ENCODE data around the gene RRM2.
A peak's percentile ranks its signal among the peaks of the same experiment; 100 is the strongest.

RRM2 gene

GRCh38 chr2:10122500-10123280 is at the start of gene RRM2:
Gene RRM2 (plus strand): TSS chr2:10122739. CDS start chr2:10122799, 60 bp downstream.
- peak; percentile 96 for DNase-seq (ENCODE audit: low read depth)

DNA sequence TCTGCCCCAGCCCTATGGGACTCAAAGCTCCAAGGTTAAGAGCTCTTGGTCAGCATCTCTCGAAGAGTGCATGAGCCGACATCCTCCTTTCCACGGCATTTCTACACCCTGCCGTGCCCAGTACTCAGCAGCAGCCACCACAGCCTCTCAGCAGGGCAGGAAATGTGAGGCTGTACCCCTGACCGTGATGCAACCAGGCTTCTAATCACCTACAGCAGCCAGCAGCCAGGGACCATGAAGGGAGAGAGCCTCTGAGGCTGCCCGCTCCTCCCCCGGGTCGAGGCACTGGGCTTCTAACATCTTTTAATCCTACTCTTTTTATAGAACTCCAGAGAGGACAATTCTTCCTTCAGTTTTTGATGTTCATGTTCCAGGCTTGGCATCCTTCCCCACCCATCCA is 48.8 kb upstream of the RRM2 start:
- no peak for DNase-seq (ENCODE audit: low read depth)

DNA sequence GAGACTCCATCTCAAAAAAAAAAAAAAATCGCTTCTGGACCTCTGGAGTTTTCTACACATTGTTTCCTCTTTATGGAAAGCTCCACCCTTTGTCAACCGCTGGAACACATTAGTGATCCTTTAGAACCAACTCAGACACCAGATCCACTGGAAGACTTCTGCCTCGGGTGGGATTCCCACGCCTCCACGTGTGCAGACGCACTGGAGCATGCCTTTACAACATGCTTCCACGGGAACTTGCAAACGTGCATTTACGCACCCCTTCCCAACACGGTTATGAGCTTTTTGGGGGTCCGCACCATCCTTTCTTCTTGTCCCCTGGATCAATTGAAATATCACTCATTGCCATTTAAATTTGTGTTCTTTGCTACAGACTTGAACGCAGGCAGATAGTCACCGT is 47.4 kb upstream of the RRM2 start:
- DNase-seq (ENCODE audit: low read depth): no peak

GRCh38 chr2:10075571-10076209 is 46.8 kb upstream of the RRM2 start:
- no peak for DNase-seq (ENCODE audit: low read depth)

DNA sequence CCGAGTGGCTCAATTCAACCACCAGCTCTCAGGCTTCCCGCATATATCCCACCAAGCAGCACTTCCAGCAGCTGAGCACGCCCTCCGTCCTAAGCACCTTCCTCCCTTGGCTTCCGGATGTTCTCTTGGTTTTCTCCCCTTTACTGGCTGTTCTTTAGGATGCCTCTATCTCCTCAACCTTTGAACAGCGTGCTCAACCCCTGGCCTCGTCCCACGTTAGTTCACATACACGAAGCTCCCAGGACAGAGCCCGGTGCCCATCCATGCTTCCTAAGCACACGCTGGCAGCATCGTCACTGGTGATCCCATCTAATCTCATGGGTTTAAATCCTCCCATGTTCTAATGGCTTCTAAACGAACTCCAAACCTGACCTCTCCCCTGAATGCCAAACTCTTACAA is 46.0 kb upstream of the RRM2 start:
- no peak for DNase-seq (ENCODE audit: low read depth)

GRCh38 chr2:10076988-10077527 is 45.5 kb upstream of the RRM2 start:
- DNase-seq (ENCODE audit: low read depth): no peak

DNA sequence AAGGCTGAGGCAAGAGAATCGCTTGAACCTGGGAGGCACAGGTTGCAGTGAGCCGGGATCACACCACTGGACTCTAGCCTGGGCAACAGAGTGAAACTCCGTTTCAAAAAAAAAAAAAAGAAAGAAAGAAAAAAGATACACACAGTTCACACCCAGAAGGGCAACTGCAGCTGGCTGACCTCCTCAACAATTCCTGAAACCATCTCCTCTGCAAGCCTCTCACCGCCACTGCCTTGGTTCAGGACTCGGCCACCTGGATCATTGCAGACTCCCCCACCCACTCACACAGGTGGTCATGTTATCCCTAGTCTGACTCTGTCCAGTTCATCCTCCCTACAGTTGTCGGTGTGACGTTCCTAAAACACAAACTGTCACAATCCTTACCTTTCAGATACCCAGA is 44.5 kb upstream of the RRM2 start:
- DNase-seq (ENCODE audit: low read depth): no peak

GRCh38 chr2:10078704-10079265 is 43.8 kb upstream of the RRM2 start:
- no peak for DNase-seq (ENCODE audit: low read depth)

DNA sequence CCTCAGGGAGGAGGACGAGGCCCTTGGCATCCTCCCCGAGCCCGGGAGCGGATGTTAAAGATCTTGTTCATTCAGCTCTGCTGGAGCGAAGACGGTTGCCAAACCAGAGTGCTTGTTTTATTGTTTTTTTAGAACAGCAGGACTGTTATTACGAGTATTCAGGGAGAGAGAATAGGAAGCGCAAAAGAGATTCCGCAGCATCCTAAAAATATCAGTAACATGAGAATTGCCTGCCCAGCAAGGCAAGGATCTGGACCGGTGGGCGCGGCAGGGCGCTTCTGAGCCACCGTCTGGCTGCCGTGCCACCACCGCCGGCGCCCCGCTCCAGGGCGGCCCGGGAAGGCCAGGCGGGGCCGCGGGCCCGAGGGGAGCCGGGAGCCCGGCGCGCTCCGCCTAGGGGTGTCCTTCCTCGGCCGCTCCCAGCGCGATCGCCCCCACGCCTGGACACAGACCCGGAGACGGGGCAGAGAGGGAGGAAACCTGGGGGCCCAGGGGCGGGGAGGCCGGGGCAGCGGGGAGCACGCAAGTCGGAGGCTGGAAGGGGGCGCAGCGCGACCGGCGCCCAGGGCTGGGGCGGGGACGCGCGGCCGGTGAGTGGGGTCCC is 43.2 kb upstream of the RRM2 start:
- no peak for DNase-seq (ENCODE audit: low read depth)

DNA sequence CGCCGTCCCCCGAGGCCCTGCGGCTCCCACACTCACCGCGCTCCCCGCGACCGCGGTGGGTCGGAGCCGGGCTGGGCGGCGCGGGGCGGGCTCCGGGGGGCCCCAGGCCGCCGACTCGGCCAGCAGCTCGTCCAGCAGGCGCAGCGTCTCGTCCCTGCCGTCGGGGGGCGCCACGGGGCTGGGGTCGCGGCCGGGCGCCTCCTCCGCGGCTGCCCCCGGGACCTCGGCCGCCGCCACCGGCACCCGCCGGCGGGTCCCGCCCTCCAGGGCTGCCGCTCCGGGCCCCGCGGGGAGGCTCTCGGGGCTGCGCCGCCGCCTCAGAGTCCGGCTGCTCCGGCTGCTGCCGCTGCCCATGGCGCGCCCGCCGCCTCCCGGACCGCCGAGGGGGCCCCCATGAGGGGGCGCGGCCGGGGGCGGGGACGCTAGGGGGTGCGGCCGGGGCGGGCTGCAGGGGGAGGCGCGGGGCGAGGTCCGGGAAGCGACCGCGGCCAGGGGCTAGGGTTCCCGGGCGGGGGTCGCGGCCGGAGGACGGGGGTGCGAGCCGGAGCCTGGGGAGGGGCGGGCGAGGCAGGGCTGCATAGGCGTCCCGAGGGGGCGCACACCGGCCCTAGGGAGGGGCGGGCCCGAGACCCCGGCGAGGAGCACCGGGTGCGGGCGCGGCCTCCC is 42.5 kb upstream of the RRM2 start, which contains the start of gene CYS1:
Gene CYS1 (minus strand): TSS at position 542 of the 666 bp plus-strand sequence. CDS start 188 bp downstream, at position 354.
- DNase-seq (ENCODE audit: low read depth): no peak

DNA sequence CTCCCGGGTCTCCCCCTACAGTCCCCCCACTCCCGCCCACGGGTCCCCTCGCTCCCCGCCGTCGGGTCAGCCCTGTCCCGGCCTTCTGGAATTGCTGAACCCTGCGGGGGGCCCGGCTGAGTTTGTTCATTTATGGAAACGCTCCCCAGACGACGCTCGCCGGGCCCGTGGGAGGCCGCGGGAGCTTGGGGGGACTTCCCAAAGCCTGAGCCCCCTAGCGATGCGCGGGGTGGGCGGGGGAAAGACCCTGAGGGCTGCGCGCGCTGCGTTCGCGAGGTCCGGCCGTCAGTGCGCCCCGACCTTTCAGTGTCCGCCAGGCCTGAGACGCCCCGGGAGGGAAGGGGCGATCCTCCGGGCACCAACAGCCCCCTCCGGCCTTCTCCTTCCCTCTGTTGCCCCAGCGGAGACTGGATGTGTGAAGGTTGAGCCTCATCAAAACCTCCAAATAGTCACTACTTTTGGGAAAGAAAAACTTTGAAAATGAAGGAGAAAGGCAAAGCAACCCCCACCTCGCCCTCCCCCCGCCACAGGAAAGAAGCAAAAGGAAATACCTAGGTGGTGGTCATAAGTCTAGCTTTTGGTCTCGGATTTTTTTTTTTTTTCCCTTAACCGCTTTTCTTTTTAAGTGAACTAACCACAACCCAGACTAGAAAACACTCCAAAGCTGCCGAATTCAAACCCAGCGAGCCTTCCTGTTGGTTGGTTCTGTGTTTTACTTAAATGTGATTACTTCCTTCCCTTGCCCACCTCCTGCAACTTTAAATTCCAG is 41.8 kb upstream of the RRM2 start:
- DNase-seq (ENCODE audit: low read depth): no peak

- no peak for DNase-seq (ENCODE audit: low read depth)
These were observed 39.5 kb upstream of the RRM2 start for GRCh38 chr2:10083046-10083445.

DNA sequence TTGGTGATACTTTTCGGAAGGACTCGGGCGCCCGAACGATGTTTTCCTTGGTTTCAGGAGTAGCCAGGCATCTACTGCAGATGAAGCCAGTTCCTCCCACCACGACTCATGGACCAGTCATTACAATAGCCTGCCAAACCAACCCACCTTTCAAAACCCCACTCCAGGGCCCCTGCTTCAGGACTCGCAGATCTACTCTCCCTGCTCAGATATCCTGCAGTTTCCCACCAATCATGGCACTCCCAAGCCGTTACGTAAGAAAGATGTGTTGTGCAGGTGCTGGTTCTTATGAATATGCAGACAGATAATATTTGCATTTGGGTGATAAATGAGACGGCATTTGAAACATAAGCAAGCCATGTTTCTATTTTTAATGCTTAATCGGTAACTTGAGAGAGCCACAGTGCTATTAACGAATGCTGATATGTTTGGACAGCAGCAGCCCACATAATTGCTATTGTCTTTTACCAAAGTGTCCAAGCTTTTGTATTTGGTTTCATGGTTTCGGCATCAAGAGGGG is 38.8 kb upstream of the RRM2 start:
- DNase-seq (ENCODE audit: low read depth): no peak

DNA sequence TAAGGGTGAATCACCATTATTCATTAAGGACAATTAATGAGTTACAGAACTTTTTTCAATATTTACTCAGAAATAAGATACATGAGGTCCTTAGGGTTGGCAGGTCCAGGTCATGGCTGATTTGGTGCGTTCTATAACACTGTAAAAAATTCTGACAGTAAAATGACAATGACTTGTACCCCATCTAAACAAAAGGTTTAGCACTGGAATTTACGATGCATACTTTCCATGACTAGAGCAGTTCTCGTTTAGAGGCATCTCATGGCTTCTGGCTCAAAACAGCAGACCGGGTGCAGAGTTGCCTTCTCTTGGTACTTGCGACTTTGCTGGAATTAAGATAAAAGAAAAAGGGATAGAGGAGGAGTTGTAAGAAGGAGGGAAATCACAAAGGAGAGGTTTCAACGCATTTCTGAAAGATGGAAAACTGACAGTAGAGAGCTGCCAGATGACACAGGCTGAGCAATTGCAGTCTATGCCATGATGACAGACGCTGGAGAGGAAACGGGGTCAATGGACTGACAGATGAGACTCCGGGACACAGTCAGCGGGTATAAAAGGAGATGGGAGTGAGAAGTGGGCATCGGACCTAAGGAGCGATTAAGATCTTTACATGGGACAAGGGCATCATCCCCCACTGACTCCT is 38.2 kb upstream of the RRM2 start:
- no peak for DNase-seq (ENCODE audit: low read depth)

GRCh38 chr2:10085043-10085667 is 37.4 kb upstream of the RRM2 start:
- DNase-seq (ENCODE audit: low read depth): no peak

DNA sequence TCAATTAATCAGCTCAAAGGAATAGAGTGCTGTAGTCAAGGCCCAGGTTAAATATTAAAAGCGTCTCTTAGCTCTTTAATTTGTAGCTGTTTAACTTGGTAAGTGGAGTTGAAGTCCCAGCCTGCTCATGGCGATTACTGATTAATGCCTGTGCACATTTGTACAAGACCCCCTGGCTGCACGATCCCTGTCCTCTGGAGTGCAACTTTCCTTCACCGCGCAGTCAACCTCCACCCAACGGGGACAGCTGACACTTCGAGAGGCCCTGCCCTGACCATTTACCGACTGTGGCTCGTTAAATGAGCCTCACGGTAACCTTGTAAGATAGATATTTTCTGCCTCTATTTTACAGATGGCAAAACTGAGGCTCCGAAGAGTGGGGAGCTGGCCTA is 36.9 kb upstream of the RRM2 start:
- DNase-seq (ENCODE audit: low read depth): no peak

- no peak for DNase-seq (ENCODE audit: low read depth)
These were observed 35.6 kb upstream of the RRM2 start for GRCh38 chr2:10086950-10087349.

GRCh38 chr2:10087360-10087759 is 35.2 kb upstream of the RRM2 start:
- DNase-seq (ENCODE audit: low read depth): no peak

DNA sequence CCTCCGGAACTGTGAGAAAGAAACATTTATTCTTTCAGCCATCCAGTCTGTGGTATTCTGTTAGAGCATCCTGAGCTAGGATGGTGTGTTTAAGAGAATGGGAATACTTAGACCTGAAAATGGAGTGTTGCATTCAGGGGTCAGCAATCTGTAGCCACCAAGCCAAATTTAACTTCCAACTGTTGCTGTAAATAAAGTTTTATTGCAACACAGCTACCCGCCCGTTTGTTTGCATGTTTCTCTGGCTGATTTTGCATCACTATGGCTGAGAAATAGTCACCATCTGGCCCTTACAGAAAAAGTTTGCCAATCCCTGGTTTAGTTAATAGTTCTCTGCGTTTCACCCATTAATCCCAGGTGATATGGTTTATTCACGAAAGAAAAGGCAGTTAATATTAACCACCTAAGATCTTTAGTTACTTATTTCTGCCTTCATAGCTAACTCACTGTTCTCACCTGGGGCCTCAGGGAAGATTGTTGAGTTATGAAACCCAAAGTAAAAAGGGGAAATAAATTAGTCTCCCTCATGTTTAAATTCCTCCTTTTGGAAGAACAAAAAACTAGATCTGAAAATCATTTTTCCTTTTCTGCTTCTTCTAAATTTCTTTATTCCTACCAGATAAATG is 32.9 kb upstream of the RRM2 start:
- no peak for DNase-seq (ENCODE audit: low read depth)
